ENCODE data around the gene RHOA. TPM values are rescaled to one million over a fixed set of nuclear protein-coding genes. Genes with fewer than 3 reads are reported as not detected.

The RHOA gene
- total and polyA plus RNA-seq, 8 donors, result 107 to 461 (median 357) TPM

GRCh38 chr3:49310677-49311076, 101.1 kb downstream of the RHOA start:
- 89 to 96% (median 95%) methylated on average over 1 of the region's 1 CpG for WGBS, 5 donors
- DNase-seq, result no peak
- TF ChIP-seq, protein P1, sequence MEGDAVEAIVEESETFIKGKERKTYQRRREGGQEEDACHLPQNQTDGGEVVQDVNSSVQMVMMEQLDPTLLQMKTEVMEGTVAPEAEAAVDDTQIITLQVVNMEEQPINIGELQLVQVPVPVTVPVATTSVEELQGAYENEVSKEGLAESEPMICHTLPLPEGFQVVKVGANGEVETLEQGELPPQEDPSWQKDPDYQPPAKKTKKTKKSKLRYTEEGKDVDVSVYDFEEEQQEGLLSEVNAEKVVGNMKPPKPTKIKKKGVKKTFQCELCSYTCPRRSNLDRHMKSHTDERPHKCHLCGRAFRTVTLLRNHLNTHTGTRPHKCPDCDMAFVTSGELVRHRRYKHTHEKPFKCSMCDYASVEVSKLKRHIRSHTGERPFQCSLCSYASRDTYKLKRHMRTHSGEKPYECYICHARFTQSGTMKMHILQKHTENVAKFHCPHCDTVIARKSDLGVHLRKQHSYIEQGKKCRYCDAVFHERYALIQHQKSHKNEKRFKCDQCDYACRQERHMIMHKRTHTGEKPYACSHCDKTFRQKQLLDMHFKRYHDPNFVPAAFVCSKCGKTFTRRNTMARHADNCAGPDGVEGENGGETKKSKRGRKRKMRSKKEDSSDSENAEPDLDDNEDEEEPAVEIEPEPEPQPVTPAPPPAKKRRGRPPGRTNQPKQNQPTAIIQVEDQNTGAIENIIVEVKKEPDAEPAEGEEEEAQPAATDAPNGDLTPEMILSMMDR (IDR thresholded peaks at IDR 0.05), result no peak
- TF ChIP-seq POLR2A (IDR thresholded peaks at IDR 0.05) (no peak), POLR2AphosphoS5 (IDR thresholded peaks at IDR 0.05) (no peak), EP300 (IDR thresholded peaks at IDR 0.05) (no peak)
- intact Hi-C loops (cut with DNase I; ENCODE audit: low total_unique reads), result no loop called here
- no peaks in the 10 kb centered on the region for H3K4me1 ChIP-seq
- no peak overlapping the region for H3K27ac ChIP-seq
- H3K27me3 ChIP-seq, result no peaks in the 10 kb centered on the region
- H3K36me3 ChIP-seq, result peaks cover 37 to 100% (median 98%) of the 10 kb centered on the region in 4 donors
- no peaks in the 10 kb centered on the region for H3K9me3 ChIP-seq
- H3K4me3 ChIP-seq, result no peak overlapping the region

Other genes with a start within 250 kb of the RHOA start
- gene CCDC71, start 245.6 kb downstream of the RHOA start, total RNA-seq, result 10 to 100 TPM in 3 of 5 donors, 1 to 10 TPM in 2; 2.3 to 22.6 (median 12.9) TPM
- 10 to 100 TPM; 11.4 to 15.6 (median 12.6) TPM for gene CCDC71, start 245.6 kb downstream of the RHOA start, polyA plus RNA-seq
- 10 to 100 TPM; 11.6 to 41.1 (median 20.6) TPM for gene KLHDC8B, start 240.4 kb downstream of the RHOA start, total RNA-seq
- gene KLHDC8B, start 240.4 kb downstream of the RHOA start, polyA plus RNA-seq, result 10 to 100 TPM; 15.2 to 37.7 (median 17.6) TPM
- gene C3orf62, start 134.7 kb downstream of the RHOA start, total RNA-seq, result 10 to 100 TPM in 1 of 5 donors, 1 to 10 TPM in 4; 2.7 to 32.7 (median 3.9) TPM
- gene C3orf62, start 134.7 kb downstream of the RHOA start, polyA plus RNA-seq, result 1 to 10 TPM; 1.7 to 7.6 (median 2.5) TPM
- 100 to 1,000 TPM in 2 of 5 donors, 10 to 100 TPM in 3; 21.9 to 123 (median 29.9) TPM for gene USP4, start 71.9 kb downstream of the RHOA start, total RNA-seq
- gene USP4, start 71.9 kb downstream of the RHOA start, polyA plus RNA-seq, result 10 to 100 TPM; 22.7 to 25.8 (median 22.9) TPM
- gene GPX1, start 53.6 kb downstream of the RHOA start, total RNA-seq, result 100 to 1,000 TPM in 3 of 5 donors, 10 to 100 TPM in 2; 58.4 to 350 (median 155) TPM
- 100 to 1,000 TPM; 344 to 452 (median 355) TPM for gene GPX1, start 53.6 kb downstream of the RHOA start, polyA plus RNA-seq
- gene TCTA, start 447 bp upstream of the RHOA start, total RNA-seq, result 10 to 100 TPM in 4 of 5 donors, not detected in 1; 10.3 to 39.8 (median 18.4) TPM
- gene TCTA, start 447 bp upstream of the RHOA start, polyA plus RNA-seq, result 10 to 100 TPM; 18.3 to 31.2 (median 22.1) TPM
- gene AMT, start 10.5 kb upstream of the RHOA start, total RNA-seq, result 10 to 100 TPM in 4 of 5 donors, 1 to 10 TPM in 1; 4.5 to 27.8 (median 14.7) TPM
- gene AMT, start 10.5 kb upstream of the RHOA start, polyA plus RNA-seq, result 10 to 100 TPM in 1 of 3 donors, 1 to 10 TPM in 2; 6.9 to 15.0 (median 8.4) TPM
- 10 to 100 TPM in 3 of 5 donors, 1 to 10 TPM in 2; 2.3 to 19.7 (median 10.6) TPM for gene NICN1, start 17.3 kb upstream of the RHOA start, total RNA-seq
- 1 to 10 TPM; 3.5 to 7.3 (median 4.5) TPM for gene NICN1, start 17.3 kb upstream of the RHOA start, polyA plus RNA-seq
- gene DAG1, start 58.3 kb upstream of the RHOA start, total RNA-seq, result 100 to 1,000 TPM in 1 of 5 donors, 10 to 100 TPM in 4; 29.8 to 144 (median 67.5) TPM
- 10 to 100 TPM in 2 of 3 donors, 1 to 10 TPM in 1; 4.1 to 21.9 (median 13.1) TPM for gene DAG1, start 58.3 kb upstream of the RHOA start, polyA plus RNA-seq
- gene BSN, start 142.5 kb upstream of the RHOA start, total RNA-seq, result 1 to 10 TPM in 3 of 5 donors, under 1 TPM in 1, not detected in 1; 0.37 to 4.5 (median 1.5) TPM
- gene BSN, start 142.5 kb upstream of the RHOA start, polyA plus RNA-seq, result under 1 TPM in 2 of 3 donors, not detected in 1; 0.03 to 0.06 TPM